HG03460 (cell line): ENCODE data around the gene MADCAM1.
"Not testable (repeated sequence)": the region's sequence is repeated elsewhere in the genome, so short reads cannot be mapped to it uniquely, and the experiment has no call there.

ENCODE experiments used
- ATAC-seq: cut with Tn5 transposase; IDR thresholded peaks from one replicate; pipeline ENCODE4 v1.9.1; 2021; ENCODE audit not compliant: unreplicated experiment

MADCAM1 gene

DNA sequence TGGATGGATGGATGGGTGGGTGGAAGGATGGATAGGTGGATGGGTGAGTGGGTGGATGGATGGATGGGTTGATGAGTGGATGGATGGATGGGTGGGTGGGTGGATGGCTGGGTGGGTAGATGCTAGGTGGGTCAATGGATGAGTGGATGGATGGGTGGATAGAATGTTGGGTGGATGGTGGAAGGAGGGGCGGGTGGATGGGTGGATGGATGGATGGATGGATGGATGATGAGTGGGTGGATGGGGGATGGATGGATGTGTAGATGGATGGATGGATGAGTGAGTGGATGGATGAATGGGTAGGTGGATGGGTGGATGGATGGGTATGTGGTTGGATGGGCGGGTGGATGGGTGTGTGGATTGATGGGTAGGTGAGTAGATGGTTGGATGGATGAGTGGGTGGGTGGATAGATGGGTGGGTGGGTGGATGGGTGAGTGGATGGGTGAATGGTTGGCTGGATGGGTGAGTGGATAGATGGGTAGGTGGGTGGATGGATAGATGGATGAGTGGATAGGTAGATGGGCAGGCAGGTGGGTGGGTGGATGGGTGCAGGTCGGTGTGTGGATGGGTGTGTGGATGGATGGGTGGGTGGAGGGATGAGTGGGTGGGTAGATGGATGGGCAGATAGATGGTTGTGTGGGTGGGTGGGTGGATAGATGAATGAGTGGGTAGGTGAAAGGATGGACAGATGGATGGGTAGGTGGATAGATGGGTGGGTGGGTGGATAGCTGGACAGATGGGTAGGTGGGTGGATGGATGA is 31.1 kb upstream of the MADCAM1 start:
- ATAC-seq = no peak

DNA sequence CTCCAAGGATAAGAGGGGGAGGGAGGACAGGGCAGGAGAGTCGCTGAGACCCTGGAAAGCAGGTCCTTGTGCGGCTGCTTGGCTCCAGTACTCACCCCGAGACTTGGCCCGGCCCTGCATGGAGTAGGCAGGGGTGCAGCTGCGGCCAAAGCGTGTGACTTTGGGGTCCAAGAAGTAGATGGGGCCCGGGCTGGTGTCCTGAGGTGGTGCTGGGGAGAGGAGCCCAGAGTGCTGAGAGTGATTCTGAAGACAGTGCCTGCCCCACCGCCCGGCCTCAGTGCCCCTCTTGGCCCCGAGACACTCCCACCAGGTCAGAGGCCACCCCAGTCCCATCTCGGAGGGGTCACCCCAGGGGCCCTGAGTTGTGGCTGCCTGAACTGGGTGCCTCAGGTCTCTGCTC is 28.7 kb upstream of the MADCAM1 start:
- no peak for ATAC-seq

DNA sequence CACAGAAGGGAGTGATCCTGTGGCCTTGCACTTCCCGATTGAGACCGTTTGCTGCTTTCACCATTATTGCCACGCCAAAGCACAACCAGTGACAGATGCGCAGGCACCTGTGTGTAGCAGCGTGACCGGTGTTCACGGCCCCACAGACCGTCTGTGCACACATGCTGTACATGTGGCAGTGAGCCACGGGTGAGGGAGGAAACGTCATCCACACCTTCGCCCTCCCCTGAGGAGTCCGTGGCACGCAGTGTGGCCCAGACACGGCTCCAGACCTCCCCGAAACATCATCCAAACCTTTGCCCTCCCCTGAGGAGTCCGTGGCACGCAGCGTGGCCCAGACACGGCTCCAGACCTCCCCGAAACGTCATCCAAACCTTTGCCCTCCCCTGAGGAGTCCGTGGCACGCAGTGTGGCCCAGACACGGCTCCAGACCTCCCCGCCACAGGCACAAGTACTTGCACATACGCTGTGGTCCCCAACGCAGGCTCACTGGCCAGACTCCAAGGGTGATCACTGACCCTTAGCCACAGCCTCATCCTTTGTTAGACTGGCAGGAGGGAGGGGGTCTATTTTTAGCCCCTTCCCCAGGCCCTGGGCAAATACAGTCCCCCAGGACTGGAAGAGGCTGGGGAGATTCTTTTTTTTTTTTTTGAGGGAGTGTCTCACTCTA is 27.6 kb upstream of the MADCAM1 start:
- ATAC-seq = no peak

DNA sequence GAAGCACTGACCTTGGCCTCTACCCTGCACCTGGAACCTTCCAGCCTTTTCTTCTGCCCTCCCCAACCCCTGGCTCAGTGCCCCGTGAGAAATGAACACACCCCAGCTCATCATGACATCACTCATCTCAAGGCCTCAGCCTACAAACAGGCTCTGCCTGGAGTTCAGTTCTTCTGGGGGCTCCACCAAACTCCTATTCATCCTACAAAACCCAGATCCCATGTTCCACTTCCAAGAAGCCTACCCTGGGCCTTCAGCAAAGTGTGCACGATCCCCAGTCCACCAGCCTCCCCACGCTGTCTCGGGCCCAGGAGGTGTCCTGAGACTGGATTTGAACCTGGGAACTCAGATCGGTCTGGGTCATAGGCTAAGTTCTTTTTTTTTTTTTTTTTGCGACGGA is 26.5 kb upstream of the MADCAM1 start:
- ATAC-seq = no peak

DNA sequence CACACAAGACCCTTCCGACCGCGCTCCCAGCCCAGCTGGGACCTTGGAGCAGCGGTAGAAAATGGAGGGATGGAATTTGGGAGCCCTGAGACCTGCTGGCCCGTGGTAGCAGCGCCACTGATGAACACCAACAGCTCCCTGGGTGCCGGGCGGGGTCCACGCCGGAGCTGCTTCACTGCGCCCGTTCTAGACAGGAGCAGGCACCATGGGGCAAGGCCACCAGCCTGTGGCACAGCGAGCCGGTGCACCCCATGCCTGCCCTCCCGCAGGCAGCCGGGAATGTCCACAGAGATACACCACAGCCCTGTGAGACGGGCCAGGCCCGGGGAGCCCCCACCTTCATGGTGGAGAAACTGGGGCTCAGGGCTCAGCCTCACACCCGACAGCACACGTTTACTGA is 25.6 kb upstream of the MADCAM1 start:
- ATAC-seq = no peak

DNA sequence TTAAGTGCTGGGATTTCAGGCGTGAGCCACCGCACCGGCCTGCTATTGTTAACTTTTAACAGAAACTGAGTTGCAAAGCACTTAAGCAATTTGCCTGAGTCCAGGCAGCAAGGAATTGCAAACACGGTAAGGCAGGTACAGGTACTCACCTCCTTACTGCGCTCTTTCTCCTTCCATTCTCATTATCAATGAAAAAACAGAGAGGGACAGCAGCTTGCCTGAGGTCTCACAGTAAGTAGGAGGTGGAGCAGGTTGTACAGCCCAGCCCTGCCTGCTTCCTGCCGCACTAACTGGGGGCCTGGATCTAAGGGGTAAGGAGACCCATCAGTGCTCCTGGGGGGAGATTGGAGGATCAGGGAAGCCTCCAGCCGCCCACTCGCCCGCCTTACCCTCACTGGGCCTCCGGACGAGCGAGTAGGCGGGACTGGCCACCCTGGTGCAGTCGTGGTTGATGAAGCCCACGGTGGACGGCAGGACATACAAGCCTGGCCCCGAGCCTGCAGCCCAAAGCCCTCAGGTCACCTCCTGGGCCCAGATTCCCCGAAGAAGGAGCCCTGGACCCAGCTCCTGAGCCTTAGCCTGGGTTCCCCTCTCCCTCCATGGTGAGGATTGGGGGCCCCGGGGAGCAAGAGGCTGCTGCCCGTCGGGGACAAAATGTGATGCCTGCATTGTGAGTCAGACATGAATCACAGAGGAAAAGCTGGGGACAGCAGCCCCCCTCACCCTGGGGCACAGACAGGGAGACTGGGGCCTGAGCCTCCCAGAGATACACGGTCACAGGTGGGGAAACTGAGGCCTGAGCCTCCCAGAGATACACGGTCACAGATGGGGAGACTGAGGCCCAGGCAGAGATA is 24.1 kb upstream of the MADCAM1 start:
- no peak for ATAC-seq

DNA sequence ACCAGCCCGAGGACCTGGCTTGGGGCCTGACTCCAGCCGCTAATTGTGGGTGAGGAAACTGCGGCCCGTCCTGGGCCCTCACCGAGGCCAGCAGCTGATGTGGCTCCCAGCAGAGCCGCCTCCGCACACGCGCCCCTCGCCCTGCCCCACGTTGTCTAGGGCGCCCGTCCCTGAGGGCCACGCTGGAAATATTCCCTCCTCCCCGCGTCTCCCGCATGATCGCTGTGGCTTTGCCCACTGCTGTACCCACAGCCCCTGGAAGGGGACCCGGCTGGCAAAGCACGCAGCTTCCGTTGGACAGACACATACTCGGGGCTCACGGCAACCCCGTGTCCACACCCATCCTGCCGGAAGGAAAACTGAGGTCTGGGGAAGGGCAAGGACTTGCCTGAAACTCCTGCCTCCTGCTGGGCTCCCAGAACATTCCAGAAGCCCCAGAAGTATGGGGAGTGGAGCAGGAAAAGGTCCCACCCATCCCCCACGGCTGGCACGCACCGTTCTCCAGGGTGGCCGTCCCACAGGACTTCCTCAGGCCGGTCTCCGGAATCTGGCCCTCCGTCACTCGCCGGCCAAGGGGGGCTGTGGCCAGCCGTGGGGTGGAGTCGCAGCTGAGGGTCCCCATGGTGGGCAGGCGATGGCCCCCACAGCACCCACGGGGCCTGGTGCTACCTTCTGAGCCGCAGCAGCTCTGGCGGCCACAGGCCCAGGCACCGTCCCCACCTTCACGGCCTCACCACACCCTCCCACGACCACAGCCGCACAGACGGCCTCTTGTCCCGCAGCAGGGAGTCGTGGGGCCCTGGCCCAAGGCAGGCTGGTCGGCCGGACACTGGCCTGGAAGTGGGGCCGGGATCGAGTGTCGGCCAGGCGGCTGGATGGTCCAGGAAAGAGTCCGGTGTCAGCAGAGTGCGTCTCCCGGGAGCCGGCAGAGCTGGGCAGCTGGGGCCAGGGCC is 21.9 kb upstream of the MADCAM1 start:
- no peak for ATAC-seq

DNA sequence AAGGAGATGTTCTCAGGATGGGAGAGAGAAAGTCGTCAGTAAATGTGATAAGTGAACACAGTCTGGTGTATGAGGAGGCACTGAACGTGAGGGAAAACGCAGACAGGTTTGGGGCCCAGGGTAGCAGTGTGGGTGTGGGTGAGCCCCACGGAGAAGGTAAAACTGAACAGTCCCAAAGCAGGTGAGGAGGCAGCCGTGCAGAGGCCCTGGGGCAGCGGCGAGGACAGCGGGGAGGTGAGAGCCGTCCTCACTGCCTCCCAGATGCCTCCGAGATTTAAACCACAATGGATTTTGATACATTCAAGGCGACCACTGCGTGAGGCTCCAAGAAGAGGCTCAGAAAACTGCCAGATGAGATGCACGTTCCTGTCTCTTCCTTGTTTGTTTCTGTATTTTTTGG is 20.9 kb upstream of the MADCAM1 start:
- ATAC-seq = no peak

DNA sequence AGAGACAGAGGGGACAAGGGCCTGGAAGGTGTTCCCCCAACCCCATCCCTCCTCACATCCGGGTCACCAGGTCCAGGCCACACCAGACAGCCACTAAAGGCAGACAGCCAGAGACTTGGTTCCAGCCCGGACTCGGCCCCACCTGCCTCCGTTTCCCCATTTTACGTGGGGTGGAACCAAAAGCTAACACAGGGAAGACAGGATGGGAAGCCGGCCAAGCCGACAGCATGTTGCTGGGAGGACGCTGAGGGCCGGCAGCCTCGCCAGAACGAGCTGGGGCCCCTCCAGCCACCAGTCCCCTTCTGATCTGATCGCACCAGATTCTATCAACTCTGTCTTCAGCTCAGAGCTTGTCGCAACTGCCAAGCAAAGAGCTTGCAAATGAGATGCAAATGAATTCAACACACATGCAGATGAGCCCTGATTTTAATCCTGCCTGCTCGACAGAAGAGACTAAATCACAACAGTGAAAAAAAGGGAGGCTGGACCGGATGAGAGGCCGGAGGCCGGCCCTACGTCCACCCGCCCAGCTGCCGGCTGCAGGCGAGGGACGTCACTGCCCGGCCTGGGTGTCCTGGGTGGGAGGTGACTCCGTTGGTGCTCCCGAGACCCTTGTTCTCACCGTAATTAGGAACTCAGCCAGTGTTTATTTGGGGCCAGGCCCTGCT is 17.9 kb upstream of the MADCAM1 start:
- ATAC-seq = no peak

DNA sequence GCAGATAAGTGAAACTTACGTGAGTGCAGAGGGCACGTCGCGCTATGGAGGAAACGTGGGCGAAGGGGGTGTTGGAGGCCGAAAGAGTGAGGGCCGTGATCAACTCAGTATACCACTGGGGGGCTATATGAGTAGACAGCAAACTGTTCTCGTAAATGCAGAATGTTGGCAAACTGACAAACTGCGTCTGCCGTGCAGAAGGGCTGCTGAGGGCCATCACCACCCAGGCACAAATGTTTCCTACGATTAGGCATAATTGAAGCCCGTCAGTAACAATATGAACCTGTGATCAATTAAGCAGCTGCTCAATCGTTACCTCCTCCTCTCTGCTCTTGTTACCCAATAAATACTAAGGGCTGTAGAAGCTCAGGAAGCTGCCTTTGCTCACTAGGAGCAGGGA is 17.3 kb upstream of the MADCAM1 start:
- ATAC-seq = no peak

DNA sequence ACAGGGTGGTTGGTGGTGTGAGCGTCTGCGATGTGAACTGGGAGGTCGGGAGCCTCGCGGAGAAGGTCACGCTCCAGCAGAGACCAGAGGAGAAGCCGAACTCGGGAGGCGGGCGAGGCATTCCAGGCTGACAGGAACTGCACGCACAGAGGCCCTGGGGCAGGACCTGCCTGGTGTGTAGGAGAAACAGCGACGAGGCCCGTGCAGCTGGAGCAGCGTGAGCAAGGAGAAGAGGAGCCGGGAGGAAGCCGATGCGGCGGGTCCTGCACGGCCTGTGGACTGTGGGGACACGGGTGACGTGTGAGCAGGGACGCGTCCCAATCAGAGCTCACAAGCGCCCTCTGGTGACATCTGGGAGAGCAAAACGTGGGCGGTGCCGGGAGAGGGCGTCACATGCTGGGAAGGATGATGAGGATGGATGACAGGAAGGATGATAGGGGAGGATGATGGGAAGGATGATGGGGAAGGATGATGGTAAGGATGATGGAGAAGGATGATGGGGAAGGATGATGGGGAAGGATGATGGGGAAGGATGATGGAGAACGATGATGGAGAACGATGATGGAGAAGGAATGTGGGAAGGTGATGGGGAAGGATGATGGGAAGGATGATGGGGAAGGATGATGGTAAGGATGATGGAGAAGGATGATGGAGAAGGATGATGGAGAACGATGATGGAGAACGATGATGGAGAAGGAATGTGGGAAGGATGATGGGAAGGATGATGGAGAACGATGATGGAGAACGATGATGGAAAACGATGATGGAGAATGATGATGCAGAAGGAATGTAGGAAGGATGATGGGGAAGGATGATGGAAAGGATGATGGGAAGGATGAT is 16.1 kb upstream of the MADCAM1 start:
- no peak for ATAC-seq

DNA sequence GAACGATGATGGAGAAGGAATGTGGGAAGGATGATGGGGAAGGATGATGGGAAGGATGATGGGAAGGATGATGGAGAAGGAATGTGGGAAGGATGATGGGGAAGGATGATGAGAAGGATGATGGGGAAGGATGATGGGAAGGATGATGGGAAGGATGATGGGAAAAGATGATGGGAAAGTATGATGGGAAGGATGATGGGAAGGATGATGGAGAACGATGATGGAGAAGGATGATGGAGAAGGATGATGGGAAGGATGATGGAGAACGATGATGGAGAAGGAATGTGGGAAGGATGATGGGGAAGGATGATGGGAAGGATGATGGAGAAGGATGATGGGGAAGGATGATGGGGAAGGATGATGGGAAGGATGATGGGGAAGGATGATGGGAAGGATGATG is 15.2 kb upstream of the MADCAM1 start:
- not testable (repeated sequence) for ATAC-seq

DNA sequence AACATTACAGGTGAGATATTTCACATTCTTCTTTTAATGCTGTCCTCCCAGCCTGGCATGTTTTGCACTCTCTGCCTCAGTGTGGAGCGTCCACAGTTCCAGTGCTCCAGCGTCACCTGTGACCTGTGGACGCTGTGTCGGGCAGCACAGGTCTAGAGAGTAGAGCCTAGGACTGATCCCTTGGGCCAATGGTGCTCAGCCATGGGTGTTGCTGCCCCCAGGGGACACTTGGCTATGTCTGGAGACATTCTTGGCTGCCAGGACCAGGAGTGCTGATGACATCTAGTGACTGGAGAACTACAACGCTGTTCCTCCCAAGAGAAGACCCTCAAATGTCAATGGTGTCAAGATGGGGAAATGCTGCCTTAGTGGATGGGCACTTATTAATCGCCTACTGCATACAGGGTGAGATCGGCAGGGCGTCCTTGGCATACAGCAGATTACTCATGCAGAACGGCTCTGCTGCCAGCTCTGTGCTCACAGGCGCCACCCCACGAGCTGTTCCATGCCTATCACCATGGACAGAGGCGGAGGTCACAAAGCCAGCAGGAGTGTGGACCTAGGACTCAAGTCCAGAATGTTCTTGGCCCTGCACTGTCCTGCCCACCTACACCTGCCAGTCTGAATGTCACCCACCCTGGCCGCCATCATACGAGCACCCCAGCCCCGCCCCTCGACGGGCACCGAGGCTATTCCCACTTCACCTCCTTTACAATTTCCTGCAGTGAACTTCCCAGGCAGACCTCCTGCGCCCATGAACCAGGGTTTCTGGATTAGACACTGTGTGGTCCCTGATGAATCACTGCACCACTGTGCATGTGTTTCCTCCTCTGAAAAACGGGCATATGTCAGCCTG is 13.9 kb upstream of the MADCAM1 start:
- ATAC-seq = no peak

DNA sequence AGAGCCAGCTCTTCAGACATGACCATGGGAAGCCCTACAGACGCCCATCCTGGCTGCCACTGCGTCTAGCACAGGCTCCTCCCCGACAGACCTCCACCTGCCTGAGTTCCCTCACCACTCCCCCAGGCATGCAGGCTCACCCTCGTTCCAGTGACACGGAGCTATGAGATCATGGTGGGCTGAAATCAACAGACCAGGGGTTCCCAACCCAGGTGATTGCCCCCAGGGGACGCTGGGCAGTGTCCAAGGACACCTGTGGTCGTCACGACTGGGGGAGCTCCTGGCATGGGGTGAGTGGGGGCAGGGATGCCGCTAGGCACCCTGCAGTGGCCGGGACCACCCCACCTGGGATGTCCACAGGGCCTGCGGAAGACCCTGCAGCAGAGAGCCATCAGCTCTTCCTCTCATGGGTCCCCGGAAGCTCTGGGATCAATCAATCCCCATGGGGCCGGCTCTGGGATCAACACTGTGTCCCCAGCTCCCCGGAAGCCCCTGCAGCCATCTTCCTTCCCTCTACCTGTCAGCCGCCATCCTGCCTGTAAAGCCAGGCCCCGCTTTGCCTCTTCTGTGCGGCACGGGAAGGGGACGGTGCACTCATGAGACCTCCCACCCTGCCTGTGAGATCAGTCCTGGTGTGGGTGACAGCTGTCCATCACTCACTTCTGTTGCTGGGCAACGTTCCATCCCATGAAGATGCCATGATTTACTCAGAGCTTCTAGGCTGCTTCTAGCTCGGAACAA is 12.8 kb upstream of the MADCAM1 start:
- ATAC-seq = no peak

DNA sequence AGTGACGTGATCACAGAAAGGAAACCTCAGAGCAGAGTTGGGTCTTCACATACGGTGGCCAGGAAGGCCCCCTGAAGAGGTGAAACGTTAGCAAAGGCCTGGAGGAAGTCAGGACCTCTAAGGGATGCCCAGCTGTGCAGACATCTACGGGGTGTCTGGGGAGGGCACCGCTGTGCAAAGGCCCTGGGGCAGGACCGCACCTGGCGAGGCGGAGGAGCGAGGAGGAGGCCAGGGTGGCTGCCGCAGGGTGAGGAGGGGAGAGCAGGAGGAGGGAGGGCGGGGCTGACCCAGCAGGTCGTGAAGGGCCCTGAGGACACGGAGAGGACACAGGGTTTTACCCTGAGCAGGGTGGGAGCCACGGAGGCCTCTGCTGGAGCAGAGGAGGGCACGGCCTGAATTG is 11.8 kb upstream of the MADCAM1 start:
- no peak for ATAC-seq

DNA sequence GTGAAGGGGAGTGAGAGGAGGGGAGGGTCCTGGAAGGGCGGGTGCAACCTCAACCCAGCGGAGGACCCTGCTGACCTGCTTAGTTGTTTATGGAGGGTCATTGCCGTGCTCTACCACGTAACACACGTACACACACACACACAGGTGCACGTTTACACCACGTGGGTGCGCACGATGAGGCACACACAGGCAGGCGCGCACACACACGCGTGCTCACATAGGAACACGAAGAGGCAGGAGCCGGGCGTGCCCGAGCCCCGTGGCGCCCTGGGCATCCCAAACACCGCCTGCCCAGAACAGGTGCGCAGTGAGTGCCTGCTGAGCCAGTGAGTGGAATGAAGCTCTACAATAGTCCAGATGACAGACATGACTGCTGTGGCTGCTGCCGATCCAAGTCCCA is 11.2 kb upstream of the MADCAM1 start:
- ATAC-seq = no peak

DNA sequence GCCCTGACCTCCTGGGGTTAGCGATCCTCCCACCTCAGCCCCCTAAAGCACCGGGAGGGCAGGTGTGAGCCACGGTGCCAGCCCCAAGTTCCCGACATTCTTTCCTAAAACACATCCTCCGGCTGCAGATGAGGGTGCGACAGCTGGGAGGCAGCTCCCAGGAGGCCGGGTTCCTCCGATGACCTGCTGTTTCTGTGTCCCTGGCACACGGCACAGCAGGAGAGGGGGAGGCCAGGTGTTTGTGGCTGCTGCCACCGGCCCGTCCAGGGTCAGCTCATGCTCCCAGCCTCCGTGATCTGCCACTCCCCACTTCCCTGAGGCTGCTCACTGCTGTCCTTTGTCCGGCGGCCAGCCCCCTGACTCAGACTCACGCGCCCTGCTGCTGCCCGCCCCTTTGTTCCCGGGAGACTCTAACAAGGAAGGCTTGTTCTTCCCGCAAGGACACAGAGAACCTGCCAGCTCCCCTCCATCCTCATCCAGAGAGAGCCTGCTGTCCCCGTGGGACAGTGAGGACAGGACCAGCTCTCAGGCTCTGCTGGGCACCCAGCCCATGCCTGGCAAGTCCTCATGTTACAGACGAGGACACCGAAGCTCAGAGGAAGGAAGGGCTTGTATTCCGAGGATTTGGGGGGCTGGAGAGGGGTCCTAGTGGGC is 10.6 kb upstream of the MADCAM1 start:
- ATAC-seq = no peak
